Activated naive CD8-positive, alpha-beta T cell treated with anti-CD3 and anti-CD28 coated beads, Interleukin-2, amount 50 U/mL, for 16 hours (primary cell): ENCODE measurements around the gene SMAP2.

ENCODE experiments used
- DNase-seq: peaks from one replicate; pipeline ENCODE4 v3.0.0-alpha.2; 2020; ENCODE audit warnings: low read depth, low spot score

SMAP2 gene

GRCh38 chr1:40389871-40390560 lies 16.5 kb downstream of the SMAP2 start:
- no peak for DNase-seq

- no peak for DNase-seq
Measured at GRCh38 chr1:40390857-40391256, 17.3 kb downstream of the SMAP2 start.

GRCh38 chr1:40391688-40392145 lies 18.2 kb downstream of the SMAP2 start:
- DNase-seq, result no peak

GRCh38 chr1:40392221-40392620 lies 18.7 kb downstream of the SMAP2 start:
- no peak for DNase-seq

GRCh38 chr1:40393173-40393572 lies 19.6 kb downstream of the SMAP2 start:
- DNase-seq, result no peak

- DNase-seq, result no peak
Measured at GRCh38 chr1:40394491-40395172, 21.1 kb downstream of the SMAP2 start.

GRCh38 chr1:40395190-40396175 lies 22.0 kb downstream of the SMAP2 start:
- DNase-seq, result no peak

- no peak for DNase-seq
Measured at GRCh38 chr1:40396420-40396819, 22.9 kb downstream of the SMAP2 start.

- DNase-seq, result no peak
Measured at GRCh38 chr1:40397258-40397657, 23.7 kb downstream of the SMAP2 start.

- DNase-seq, result no peak
Measured at GRCh38 chr1:40399984-40400704, 26.6 kb downstream of the SMAP2 start.

- no peak for DNase-seq
Measured at GRCh38 chr1:40401473-40402201, 28.1 kb downstream of the SMAP2 start.

- DNase-seq, result no peak
Measured at GRCh38 chr1:40404670-40405462, 31.3 kb downstream of the SMAP2 start.

GRCh38 chr1:40405812-40406211 lies 32.3 kb downstream of the SMAP2 start:
- DNase-seq, result no peak

- DNase-seq, result no peak
Measured at GRCh38 chr1:40407453-40407852, 33.9 kb downstream of the SMAP2 start.

- no peak for DNase-seq
Measured at GRCh38 chr1:40409467-40409866, 35.9 kb downstream of the SMAP2 start.

- no peak for DNase-seq
Measured at GRCh38 chr1:40411294-40411693, 37.8 kb downstream of the SMAP2 start.

GRCh38 chr1:40411843-40412242 lies 38.3 kb downstream of the SMAP2 start:
- no peak for DNase-seq

- no peak for DNase-seq
Measured at GRCh38 chr1:40413527-40414252, 40.2 kb downstream of the SMAP2 start.

- no peak for DNase-seq
Measured at GRCh38 chr1:40414331-40414730, 40.8 kb downstream of the SMAP2 start.
